ENCODE results near the gene SND1.

GRCh38 chr7:128093614-128094570 lies 441.9 kb downstream of the SND1 start:
- TF ChIP-seq, protein P1, sequence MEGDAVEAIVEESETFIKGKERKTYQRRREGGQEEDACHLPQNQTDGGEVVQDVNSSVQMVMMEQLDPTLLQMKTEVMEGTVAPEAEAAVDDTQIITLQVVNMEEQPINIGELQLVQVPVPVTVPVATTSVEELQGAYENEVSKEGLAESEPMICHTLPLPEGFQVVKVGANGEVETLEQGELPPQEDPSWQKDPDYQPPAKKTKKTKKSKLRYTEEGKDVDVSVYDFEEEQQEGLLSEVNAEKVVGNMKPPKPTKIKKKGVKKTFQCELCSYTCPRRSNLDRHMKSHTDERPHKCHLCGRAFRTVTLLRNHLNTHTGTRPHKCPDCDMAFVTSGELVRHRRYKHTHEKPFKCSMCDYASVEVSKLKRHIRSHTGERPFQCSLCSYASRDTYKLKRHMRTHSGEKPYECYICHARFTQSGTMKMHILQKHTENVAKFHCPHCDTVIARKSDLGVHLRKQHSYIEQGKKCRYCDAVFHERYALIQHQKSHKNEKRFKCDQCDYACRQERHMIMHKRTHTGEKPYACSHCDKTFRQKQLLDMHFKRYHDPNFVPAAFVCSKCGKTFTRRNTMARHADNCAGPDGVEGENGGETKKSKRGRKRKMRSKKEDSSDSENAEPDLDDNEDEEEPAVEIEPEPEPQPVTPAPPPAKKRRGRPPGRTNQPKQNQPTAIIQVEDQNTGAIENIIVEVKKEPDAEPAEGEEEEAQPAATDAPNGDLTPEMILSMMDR (IDR thresholded peaks at IDR 0.05 in 8 of 11, conservative IDR thresholded peaks at IDR 0.05 in 3 of 11): no peak
- TF ChIP-seq POLR2A (IDR thresholded peaks at IDR 0.05): no peak
